ENCODE measurements around the gene SHISA5. TPM values are rescaled to one million over a fixed set of nuclear protein-coding genes. Genes with fewer than 3 reads are reported as not detected.

SHISA5 gene
- total RNA-seq, 1 donor from 2014 or later = 333 TPM

- Mint-ChIP-seq H3K4me3 (ENCODE audit: unreplicated experiment) (peak overlapping the region; percentile 85), H3K9me3 (ENCODE audit: unreplicated experiment) (no peaks in the 10 kb centered on the region), H3K27ac (ENCODE audit: unreplicated experiment) (no peak overlapping the region), H3K4me1 (ENCODE audit: low read depth, unreplicated experiment) (peaks cover 52% of the 10 kb centered on the region), H3K27me3 (ENCODE audit: low read depth, unreplicated experiment) (no peaks in the 10 kb centered on the region), H3K36me3 (ENCODE audit: low read depth, unreplicated experiment) (peaks cover 6% of the 10 kb centered on the region)
- no peak for DNase-seq (ENCODE audit: low read depth)
- H3K36me3 ChIP-seq (ENCODE audit: insufficient read depth, low read length) = peaks cover 7% of the 10 kb centered on the region
- H3K4me2 ChIP-seq (ENCODE audit: low read length) = peak overlapping the region; percentile 97
- no peaks in the 10 kb centered on the region for H3K27me3 ChIP-seq (ENCODE audit: insufficient read depth, low read length)
- peak overlapping the region; percentile 84 for H3K9ac ChIP-seq (ENCODE audit: low read length)
- H4K20me1 ChIP-seq (ENCODE audit: insufficient read depth, low read length) = peaks cover 46% of the 10 kb centered on the region
- H3K4me1 ChIP-seq (ENCODE audit: insufficient read depth, low read length) = peaks cover 53% of the 10 kb centered on the region
- peak overlapping the region; percentile 53 for H3K27ac ChIP-seq (ENCODE audit: low read depth, low read length)
- H3K79me2 ChIP-seq (ENCODE audit: insufficient read depth, low read length) = peaks cover 43% of the 10 kb centered on the region
- H3K9me3 ChIP-seq (ENCODE audit: insufficient read depth, low read depth, low read length) = no peaks in the 10 kb centered on the region
- peak overlapping the region; percentile 56 for H2AFZ ChIP-seq (ENCODE audit: low read depth, low read length)
- no peak for TF ChIP-seq CTCF (IDR thresholded peaks at IDR 0.05; ENCODE audit: insufficient read depth, low read depth, low read length)
- TF ChIP-seq EZH2 (IDR thresholded peaks at IDR 0.05; ENCODE audit: insufficient read depth, low read length) = no peak
- peak overlapping the region; percentile 68 for H3K4me3 ChIP-seq (ENCODE audit: insufficient read depth, low read depth, low read length)
- no peak for FAIRE-seq
These were observed 75.2 kb downstream of the SHISA5 start for GRCh38 chr3:48428572-48429316.

- Histone ChIP-seq H3K9ac (ENCODE audit: low read length) (peak overlapping the region; percentile 84), H3K4me2 (ENCODE audit: low read length) (peak overlapping the region; percentile 97), H3K27ac (ENCODE audit: low read depth, low read length) (no peak overlapping the region), H3K4me3 (ENCODE audit: insufficient read depth, low read depth, low read length) (peak overlapping the region; percentile 68), H3K27me3 (ENCODE audit: insufficient read depth, low read length) (no peaks in the 10 kb centered on the region), H3K79me2 (ENCODE audit: insufficient read depth, low read length) (peaks cover 43% of the 10 kb centered on the region), H3K9me3 (ENCODE audit: insufficient read depth, low read depth, low read length) (no peaks in the 10 kb centered on the region), H3K36me3 (ENCODE audit: insufficient read depth, low read length) (peaks cover 7% of the 10 kb centered on the region), H3K4me1 (ENCODE audit: insufficient read depth, low read length) (peaks cover 47% of the 10 kb centered on the region), H2AFZ (ENCODE audit: low read depth, low read length) (peak overlapping the region; percentile 56), H4K20me1 (ENCODE audit: insufficient read depth, low read length) (peaks cover 52% of the 10 kb centered on the region)
- H3K9me3 Mint-ChIP-seq (ENCODE audit: unreplicated experiment) = no peaks in the 10 kb centered on the region
- H3K27ac Mint-ChIP-seq (ENCODE audit: unreplicated experiment) = peak overlapping the region; percentile 80
- H3K4me1 Mint-ChIP-seq (ENCODE audit: low read depth, unreplicated experiment) = peaks cover 46% of the 10 kb centered on the region
- TF ChIP-seq CTCF (IDR thresholded peaks at IDR 0.05; ENCODE audit: insufficient read depth, low read depth, low read length) (no peak), EZH2 (IDR thresholded peaks at IDR 0.05; ENCODE audit: insufficient read depth, low read length) (no peak)
- H3K36me3 Mint-ChIP-seq (ENCODE audit: low read depth, unreplicated experiment) = peaks cover 8% of the 10 kb centered on the region
- FAIRE-seq (no peak), DNase-seq (ENCODE audit: low read depth) (no peak)
- H3K4me3 Mint-ChIP-seq (ENCODE audit: unreplicated experiment) = peak overlapping the region; percentile 85
- no peaks in the 10 kb centered on the region for H3K27me3 Mint-ChIP-seq (ENCODE audit: low read depth, unreplicated experiment)
These were observed 75.8 kb downstream of the SHISA5 start for GRCh38 chr3:48428088-48428571.

GRCh38 chr3:48427630-48427962 lies 76.4 kb downstream of the SHISA5 start:
- Histone ChIP-seq H3K27ac (ENCODE audit: low read depth, low read length) (no peak overlapping the region), H2AFZ (ENCODE audit: low read depth, low read length) (no peak overlapping the region), H4K20me1 (ENCODE audit: insufficient read depth, low read length) (peaks cover 57% of the 10 kb centered on the region), H3K27me3 (ENCODE audit: insufficient read depth, low read length) (no peaks in the 10 kb centered on the region), H3K79me2 (ENCODE audit: insufficient read depth, low read length) (peaks cover 43% of the 10 kb centered on the region), H3K4me2 (ENCODE audit: low read length) (peak overlapping the region; percentile 97), H3K9ac (ENCODE audit: low read length) (peak overlapping the region; percentile 84), H3K4me3 (ENCODE audit: insufficient read depth, low read depth, low read length) (peak overlapping the region; percentile 68), H3K9me3 (ENCODE audit: insufficient read depth, low read depth, low read length) (no peaks in the 10 kb centered on the region), H3K36me3 (ENCODE audit: insufficient read depth, low read length) (peaks cover 7% of the 10 kb centered on the region), H3K4me1 (ENCODE audit: insufficient read depth, low read length) (peaks cover 46% of the 10 kb centered on the region)
- H3K9me3 Mint-ChIP-seq (ENCODE audit: unreplicated experiment) = no peaks in the 10 kb centered on the region
- H3K4me3 Mint-ChIP-seq (ENCODE audit: unreplicated experiment) = peak overlapping the region; percentile 85
- peaks cover 10% of the 10 kb centered on the region for H3K36me3 Mint-ChIP-seq (ENCODE audit: low read depth, unreplicated experiment)
- no peak for DNase-seq (ENCODE audit: low read depth)
- FAIRE-seq = no peak
- peaks cover 44% of the 10 kb centered on the region for H3K4me1 Mint-ChIP-seq (ENCODE audit: low read depth, unreplicated experiment)
- TF ChIP-seq EZH2 (IDR thresholded peaks at IDR 0.05; ENCODE audit: insufficient read depth, low read length) = no peak
- no peak for TF ChIP-seq CTCF (IDR thresholded peaks at IDR 0.05; ENCODE audit: insufficient read depth, low read depth, low read length)
- H3K27ac Mint-ChIP-seq (ENCODE audit: unreplicated experiment) = no peak overlapping the region
- H3K27me3 Mint-ChIP-seq (ENCODE audit: low read depth, unreplicated experiment) = no peaks in the 10 kb centered on the region

All from astrocyte (in vitro differentiated cells and primary cell).